ENCODE measurements around the gene FAM222B. TPM values are rescaled to one million over a fixed set of nuclear protein-coding genes. Genes with fewer than 3 reads are reported as not detected.
A peak's percentile ranks its signal among the peaks of the same experiment; 100 is the strongest.

FAM222B gene
- total RNA-seq, 4 donors from 2014 or later: 12.1 to 20.7 (median 17.8) TPM

GRCh38 chr17:28735242-28735722 lies 107.3 kb downstream of the FAM222B start:
- Histone ChIP-seq H3K4me1 (peaks cover 5% of the 10 kb centered on the region), H3K36me3 (no peaks in the 10 kb centered on the region), H3K9me3 (no peaks in the 10 kb centered on the region), H3K27ac (no peak overlapping the region), H3K4me3 (no peak overlapping the region), H3K27me3 (no peaks in the 10 kb centered on the region)
- no peak for DNase-seq (ENCODE audit: low spot score in 2 of 2)
- TF ChIP-seq EP300 (IDR thresholded peaks at IDR 0.05) (no peak), CTCF (IDR thresholded peaks at IDR 0.05) (no peak), POLR2A (IDR thresholded peaks at IDR 0.05) (no peak), POLR2AphosphoS5 (IDR thresholded peaks at IDR 0.05) (no peak)
- 47% methylated on average over 4 of the region's 5 CpGs for WGBS

GRCh38 chr17:28734712-28735241 lies 107.8 kb downstream of the FAM222B start:
- 89% methylated on average over 10 of the region's 10 CpGs for WGBS
- DNase-seq (ENCODE audit: low spot score in 2 of 2): no peak
- H3K36me3 ChIP-seq: no peaks in the 10 kb centered on the region
- H3K4me3 ChIP-seq: no peak overlapping the region
- H3K9me3 ChIP-seq: no peaks in the 10 kb centered on the region
- no peaks in the 10 kb centered on the region for H3K27me3 ChIP-seq
- TF ChIP-seq EP300 (IDR thresholded peaks at IDR 0.05): no peak
- TF ChIP-seq CTCF (IDR thresholded peaks at IDR 0.05): no peak
- no peak for TF ChIP-seq POLR2AphosphoS5 (IDR thresholded peaks at IDR 0.05)
- no peak for TF ChIP-seq POLR2A (IDR thresholded peaks at IDR 0.05)
- peaks cover 8% of the 10 kb centered on the region for H3K4me1 ChIP-seq
- no peak overlapping the region for H3K27ac ChIP-seq

GRCh38 chr17:28733346-28733745 lies 109.2 kb downstream of the FAM222B start:
- H3K4me3 ChIP-seq: no peak overlapping the region
- WGBS: 75% methylated on average over 1 of the region's 1 CpG
- no peak for DNase-seq (ENCODE audit: low spot score in 2 of 2)

GRCh38 chr17:28729950-28730330 lies 112.7 kb downstream of the FAM222B start:
- H3K9me3 ChIP-seq: no peaks in the 10 kb centered on the region
- DNase-seq (ENCODE audit: low spot score in 2 of 2): no peak
- no peaks in the 10 kb centered on the region for H3K27me3 ChIP-seq
- no peaks in the 10 kb centered on the region for H3K36me3 ChIP-seq
- TF ChIP-seq POLR2AphosphoS5 (IDR thresholded peaks at IDR 0.05): no peak
- no peak for TF ChIP-seq CTCF (IDR thresholded peaks at IDR 0.05)
- TF ChIP-seq EP300 (IDR thresholded peaks at IDR 0.05): no peak
- no peak for TF ChIP-seq POLR2A (IDR thresholded peaks at IDR 0.05)
- H3K4me1 ChIP-seq: peaks cover 42% of the 10 kb centered on the region
- H3K27ac ChIP-seq: no peak overlapping the region
- WGBS: 77% methylated on average over 11 of the region's 11 CpGs
- no peak overlapping the region for H3K4me3 ChIP-seq

More at GRCh38 chr17:28733346-28733745, 109.2 kb downstream of the FAM222B start:
- Histone ChIP-seq H3K9me3 (no peaks in the 10 kb centered on the region), H3K4me1 (peaks cover 16% of the 10 kb centered on the region), H3K27ac (no peak overlapping the region), H3K36me3 (no peaks in the 10 kb centered on the region), H3K27me3 (no peaks in the 10 kb centered on the region)
- TF ChIP-seq CTCF (IDR thresholded peaks at IDR 0.05) (no peak), POLR2A (IDR thresholded peaks at IDR 0.05) (no peak), POLR2AphosphoS5 (IDR thresholded peaks at IDR 0.05) (no peak), EP300 (IDR thresholded peaks at IDR 0.05) (no peak)

- Histone ChIP-seq H3K27me3 (no peaks in the 10 kb centered on the region), H3K36me3 (peaks cover 13% of the 10 kb centered on the region), H3K27ac (peak within 1 kb of the TSS; percentile 99), H3K4me3 (peak within 1 kb of the TSS; percentile 89), H3K4me1 (peaks cover 54% of the 10 kb centered on the region), H3K9me3 (no peaks in the 10 kb centered on the region)
- DNase-seq (ENCODE audit: low spot score in 2 of 2): peak; percentile 99
- under 1% methylated on average over 52 of the region's 64 CpGs for WGBS
- TF ChIP-seq CTCF (IDR thresholded peaks at IDR 0.05): no peak
- peak in 1 of 3 donors; percentile 30 for TF ChIP-seq POLR2AphosphoS5 (IDR thresholded peaks at IDR 0.05)
Observed at GRCh38 chr17:28728364-28729200, 114.0 kb downstream of the FAM222B start, which contains the start of gene NEK8. Gene NEK8, plus strand, starts transcription at chr17:28728788. Its CDS starts 26 bp downstream, at chr17:28728814.

Measured in suprapubic skin (tissue), 4 donors.